Stimulated activated CD8-positive, alpha-beta memory T cell treated with anti-CD3 and anti-CD28 coated beads, Interleukin-7, amount 100 ng/mL, for 48 hours (primary cell): ENCODE data around the gene PPARA.

ENCODE experiments used
- DNase-seq, 2 donors: peaks; one replicate each; pipeline ENCODE4 v3.0.0-alpha.2; 2020; ENCODE audit warnings: low read depth in 1 of 2; ENCODE audit errors: extremely low read depth in 1 of 2

Gene PPARA

DNA sequence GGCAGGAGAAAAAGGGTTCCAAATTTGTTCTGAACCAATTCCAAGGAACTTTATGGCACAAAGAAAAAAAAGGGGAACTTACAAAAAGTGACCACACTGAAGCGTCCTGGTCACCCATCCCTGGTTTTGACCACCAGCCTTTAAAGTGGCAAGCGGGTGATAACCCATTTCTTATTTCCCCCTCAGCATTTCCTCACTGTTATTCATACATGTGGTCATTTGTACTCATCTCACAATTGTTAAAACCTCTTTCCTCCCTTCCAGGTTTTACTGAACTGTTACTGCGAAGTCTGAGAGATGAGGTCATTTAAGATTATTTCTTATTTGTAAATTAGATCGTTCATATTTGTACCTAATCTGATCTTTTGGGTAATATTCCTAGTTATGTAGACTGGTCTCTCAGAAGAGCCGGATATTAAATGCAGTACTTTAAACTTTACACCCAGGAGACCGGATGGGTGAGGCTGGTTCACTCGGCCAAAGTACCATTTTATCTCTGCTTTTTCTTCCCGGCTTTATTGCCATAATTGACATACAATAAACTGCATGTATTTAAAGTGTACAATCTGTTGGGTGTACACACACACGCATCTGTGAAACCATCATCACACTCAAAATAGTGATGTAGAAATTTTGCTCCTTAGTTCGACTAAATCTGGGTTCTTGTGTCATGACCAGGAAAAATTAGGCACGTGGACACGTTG is 52.7 kb downstream of the PPARA start:
- DNase-seq, result no peak

DNA sequence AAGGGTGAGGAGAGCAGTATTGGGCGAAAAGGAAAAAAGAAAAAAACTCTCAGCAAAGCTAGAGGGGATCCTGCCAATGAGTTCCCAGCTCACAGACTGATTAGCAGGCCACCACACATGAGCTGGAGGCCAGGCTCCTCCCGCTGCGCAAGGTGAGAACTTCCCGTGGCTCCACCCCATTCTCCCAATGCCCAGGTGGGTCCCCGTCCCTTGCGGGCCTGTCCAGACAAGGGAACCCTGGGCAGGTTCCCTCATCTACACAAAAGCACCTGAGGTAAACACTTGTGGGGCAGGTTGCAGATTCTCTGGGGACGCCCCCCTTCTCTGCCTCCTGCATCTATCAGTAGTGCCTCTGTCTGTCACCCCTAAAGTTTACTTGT is 53.3 kb downstream of the PPARA start:
- DNase-seq, result no peak

DNA sequence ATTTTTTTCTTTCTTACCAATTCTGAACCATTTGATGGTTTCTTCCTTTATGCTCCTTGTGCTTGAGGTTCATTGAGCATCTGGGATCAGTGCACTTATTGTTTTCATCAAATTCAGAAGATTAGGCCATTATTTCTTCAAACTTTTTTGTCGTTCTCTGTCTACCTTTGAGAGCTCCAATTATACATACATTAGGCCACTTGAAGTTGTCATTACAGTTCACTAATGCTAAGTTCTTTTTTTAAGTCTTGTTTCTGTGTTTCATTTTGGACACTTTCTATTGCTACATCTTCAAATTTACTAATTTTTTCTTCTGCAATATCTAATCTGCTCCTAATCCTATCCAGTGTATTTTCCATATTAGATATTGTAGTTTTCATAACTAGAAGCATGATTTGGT is 58.9 kb downstream of the PPARA start:
- DNase-seq, result no peak

DNA sequence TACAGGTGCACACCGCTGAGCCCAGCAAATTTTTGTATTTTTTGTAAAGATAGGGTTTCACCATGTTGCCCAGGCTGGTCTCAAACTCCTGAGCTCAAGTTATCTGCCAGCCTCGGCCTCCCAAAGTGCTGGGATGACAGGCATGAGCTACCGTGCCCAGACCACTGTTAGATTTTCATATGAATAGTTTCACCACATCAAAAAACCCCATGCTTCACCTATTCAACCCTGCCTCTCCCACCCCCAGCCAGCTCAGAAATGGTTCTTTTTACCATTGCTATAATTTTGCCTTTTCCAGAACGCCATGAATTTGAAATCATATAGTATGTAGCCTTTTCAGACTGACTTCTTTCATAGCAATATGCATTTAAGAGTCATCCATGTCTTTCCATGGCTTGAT is 61.9 kb downstream of the PPARA start:
- DNase-seq, result peak in 1 of 2 donors; percentile 14

DNA sequence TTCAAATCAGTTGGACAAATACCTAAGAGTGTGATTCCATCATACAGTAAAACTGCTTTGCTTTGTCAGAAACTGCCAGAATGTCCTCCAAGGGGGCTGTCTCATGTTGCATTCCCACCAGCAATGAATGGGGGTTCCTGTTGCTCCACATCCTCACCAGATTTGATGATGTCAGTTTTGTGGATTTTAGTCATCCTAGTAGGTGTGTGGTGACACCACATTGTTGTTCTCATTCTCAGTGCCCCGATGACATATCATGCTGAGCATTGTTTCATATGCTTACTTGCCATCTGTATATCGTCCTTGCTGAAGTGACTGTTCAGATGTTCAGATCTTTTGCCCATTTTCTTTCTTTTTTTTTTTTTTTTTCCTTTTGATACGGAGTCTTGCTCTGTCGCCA is 62.7 kb downstream of the PPARA start:
- peak in 1 of 2 donors; percentile 23 for DNase-seq

DNA sequence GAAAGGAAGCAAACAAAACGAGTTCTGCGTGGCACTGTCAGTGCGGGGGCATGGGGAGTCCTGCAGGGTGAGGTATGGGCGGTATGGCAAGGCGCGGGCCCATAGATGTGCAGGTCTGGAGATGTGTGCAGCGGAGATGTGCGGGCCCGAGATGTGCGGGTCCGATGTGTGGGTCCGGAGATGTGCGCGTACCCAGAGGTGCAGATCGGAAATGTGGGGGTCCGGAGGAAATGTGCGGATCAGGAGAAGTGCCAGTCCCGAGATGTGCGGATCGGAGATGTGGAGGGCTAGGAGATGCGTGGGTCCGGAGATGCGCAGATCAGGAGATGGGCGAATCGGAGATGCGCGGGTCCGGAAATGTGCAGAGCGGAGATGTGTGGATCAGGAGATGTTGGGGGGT is 63.8 kb downstream of the PPARA start:
- no peak for DNase-seq

DNA sequence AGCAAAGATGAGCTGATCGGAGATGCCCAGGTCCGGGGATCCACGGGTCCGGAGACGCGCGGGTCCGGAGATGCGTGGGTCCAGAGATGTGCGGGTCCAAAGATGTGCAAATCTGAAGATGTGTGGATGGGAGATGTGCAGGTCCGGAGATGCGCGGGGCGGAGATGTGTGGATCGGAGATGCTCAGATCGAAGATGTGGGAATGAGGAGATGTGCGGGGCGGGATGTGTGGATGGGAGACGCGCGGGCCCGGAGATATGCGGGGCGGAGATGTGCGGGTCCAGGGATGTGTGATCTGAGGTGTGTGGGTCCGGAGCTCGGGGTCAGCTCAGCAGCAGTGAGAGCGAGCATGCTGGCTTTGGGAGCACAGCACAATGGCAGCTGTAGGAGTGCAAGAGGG is 64.3 kb downstream of the PPARA start:
- DNase-seq, result no peak

DNA sequence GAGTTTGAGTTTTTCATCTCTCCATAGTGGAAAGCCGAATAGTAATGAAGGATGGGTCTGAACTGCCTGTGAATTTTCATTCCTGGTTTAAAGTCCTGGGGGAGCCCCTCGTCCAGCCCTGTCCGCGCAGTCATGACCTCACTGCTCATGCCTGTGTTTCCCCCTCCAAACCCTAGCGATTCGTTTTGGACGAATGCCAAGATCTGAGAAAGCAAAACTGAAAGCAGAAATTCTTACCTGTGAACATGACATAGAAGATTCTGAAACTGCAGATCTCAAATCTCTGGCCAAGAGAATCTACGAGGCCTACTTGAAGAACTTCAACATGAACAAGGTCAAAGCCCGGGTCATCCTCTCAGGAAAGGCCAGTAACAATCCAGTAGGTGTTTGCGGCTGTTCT is 69.3 kb downstream of the PPARA start:
- DNase-seq, result no peak

DNA sequence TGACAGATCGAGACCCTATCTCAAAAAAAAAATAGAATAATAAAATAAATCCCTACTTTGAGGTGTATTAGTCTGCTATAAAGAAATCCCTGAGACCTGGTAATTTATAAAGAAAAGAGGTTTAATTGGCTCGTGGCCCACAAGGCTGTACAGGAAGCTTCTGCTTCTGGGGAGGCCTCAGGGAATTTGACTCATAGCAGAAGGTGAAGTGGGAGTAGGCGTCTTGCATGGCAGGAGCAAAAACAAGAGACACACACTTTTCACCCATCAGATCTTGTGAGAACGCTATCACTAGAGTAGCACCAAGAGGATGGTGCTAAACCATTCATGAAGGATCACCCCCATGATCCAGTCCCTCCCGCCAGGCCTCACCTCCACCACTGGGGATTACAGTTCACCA is 70.6 kb downstream of the PPARA start:
- DNase-seq, result no peak

DNA sequence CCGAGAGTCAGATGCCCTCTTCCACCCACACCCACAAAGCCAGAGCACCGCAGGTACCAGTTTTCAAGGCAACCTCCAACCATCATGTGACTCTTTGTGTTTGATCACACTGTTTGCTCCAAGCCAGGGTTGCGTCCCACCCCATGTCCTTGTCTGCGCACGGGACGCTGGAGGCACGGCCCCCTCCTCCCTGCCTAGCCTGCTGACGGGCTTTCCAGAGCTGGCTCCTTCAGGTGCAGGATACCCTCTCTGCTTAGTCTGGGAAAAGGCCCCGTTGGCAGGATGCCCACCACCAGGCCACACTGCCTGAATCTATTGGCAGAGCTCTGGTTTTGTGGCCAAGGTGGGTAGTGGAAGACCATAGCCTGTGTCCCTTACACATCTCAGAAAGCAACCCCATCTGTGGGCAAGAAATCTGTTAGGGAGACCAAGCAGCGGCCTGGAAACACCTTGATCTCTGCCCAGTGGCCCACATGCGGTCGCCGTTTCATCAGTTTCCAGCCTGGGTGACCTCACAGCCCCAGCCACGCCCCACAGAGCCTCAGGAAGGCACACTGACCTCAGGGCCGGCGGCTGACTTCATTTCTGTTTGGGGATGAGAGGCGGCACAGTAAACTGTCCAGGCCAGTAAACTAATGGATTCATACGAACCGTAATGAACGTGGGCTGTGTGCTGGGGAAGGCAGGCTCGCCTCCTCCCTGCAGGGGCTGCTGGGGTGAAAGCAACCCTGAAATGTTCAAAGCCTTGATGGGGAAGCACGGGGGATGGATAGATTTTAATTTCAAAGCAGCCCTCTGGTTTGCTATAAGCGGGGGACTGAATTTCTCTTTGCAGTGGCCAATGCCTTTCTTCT is 73.9 kb downstream of the PPARA start:
- no peak for DNase-seq

DNA sequence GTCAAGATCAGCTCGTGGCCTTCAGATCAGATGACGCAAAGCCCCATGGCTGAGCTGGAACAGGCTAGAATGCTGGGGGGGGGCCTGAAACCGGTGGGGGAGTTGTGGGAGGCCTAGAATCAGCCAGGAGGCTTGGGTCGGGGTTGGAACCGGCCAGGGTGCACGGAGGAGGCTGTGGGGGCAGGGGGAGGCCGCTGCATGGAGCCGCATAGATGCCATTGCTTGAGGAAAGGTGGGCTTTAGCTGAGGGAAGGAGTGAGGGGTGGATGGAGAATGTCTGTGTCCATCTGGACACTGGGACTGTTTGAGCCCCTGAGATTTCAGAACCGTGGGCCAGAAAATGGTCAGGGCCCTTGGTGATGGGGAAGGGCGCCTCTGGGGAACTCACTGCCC is 74.6 kb downstream of the PPARA start:
- no peak for DNase-seq

DNA sequence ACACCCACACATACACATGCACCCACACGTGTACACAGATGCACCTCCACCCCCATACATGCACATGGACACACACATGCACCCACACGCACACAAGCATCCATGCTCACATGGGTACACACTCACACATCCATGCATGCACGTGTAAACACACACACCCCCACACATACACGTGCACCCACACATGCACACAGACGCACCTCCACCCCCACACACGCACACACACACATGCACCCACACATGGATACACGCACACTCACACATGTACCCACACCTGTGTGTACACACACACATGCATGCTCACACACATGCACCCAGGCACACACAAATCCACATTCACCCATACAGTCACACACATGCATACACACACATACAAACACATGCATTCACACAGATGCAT is 75.3 kb downstream of the PPARA start:
- no peak for DNase-seq

DNA sequence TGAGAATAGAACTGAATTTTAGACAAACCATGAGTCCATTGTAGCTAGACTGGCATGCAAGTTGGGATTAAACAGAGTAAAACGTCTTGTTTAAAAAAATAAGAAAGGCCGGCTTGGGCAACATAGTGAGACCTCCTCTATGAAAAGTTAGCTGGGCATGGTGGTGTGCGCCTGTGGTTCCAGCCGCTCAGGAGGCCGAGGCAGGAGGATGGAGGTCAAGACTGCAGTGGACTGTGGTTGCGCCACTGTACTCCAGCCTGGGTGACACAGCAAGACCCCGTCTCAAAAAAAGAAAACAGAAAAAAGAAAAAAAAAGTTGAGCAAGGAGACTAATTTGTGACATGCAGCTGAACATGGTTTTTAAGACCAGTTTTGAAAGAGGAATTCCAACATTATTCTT is 76.3 kb downstream of the PPARA start:
- no peak for DNase-seq

DNA sequence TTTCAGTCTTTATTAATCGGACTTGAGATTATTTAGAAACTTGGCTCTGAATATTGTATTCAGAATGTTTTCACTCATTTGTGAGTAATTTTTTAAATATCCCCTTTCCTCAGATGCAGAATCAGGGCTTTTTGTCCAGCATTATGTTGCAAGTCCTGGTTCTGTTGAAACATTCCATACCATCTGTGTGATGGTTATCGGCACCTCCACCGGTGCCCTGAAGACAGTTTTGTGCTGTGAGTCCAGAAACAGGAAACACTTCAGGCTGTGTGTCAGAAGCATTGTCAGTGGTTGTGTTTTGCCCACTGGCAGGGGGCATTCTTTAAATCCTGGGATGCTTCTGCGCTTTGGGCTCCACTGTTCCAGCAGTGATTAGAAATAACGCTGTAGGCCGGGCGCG is 79.4 kb downstream of the PPARA start:
- no peak for DNase-seq

DNA sequence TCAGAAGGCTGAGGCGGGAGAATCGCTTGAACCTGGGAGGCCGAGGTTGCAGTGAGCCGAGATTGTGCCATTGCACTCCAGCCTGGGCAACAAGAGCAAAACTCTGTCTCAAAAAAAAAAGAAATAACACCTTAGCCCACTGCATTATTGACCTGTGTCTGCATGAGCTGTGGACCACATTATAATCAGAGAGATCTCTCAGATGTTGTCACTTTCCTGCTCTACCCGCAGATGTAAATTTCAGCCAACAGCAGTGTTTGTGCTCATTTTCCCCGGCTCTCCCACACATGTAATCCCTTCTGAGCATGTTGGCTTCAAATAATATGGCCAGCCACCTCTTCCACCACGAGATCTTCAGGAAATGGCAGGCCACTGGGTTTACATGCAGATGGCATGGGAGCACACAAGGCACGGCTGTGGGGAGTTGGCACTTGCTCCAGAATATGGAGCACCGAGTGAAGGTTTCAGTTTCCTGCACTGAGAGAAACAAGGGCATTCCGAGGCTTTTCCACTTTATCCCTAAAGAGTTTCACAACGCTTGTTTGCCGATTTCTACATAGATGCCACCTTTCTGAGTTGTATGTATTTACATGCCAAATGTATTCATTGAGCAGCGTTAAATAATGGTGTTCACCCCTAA is 80.1 kb downstream of the PPARA start:
- no peak for DNase-seq

DNA sequence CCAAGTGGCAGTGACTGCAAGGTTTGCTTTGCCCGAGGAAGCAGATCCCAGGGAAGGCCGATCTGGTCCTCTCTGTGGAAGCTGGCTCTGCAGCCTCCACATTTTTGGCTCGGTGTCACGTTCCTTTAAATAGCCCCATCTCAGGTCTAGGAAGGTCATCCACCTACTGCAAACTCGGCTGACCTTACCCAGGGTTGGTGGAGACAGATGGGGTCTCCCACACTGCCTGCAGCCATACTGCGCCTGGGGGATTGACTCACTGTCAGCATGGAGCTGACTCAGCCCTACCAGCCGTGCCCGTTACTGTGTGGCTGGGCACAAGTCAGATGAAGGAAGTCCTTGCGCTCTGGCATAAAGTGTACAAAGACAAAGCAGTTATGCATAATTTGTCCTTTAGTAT is 82.9 kb downstream of the PPARA start:
- no peak for DNase-seq

DNA sequence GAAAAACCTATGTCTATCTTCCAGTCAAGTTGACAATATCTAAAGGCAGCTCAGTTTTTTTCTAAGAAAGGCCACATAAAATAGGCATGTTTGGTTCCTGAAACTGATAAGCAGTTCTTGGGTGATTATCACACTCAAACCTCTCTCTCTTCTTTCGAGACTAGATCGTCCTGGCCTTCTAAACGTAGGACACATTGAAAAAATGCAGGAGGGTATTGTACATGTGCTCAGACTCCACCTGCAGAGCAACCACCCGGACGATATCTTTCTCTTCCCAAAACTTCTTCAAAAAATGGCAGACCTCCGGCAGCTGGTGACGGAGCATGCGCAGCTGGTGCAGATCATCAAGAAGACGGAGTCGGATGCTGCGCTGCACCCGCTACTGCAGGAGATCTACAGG is 84.6 kb downstream of the PPARA start:
- DNase-seq, result no peak

DNA sequence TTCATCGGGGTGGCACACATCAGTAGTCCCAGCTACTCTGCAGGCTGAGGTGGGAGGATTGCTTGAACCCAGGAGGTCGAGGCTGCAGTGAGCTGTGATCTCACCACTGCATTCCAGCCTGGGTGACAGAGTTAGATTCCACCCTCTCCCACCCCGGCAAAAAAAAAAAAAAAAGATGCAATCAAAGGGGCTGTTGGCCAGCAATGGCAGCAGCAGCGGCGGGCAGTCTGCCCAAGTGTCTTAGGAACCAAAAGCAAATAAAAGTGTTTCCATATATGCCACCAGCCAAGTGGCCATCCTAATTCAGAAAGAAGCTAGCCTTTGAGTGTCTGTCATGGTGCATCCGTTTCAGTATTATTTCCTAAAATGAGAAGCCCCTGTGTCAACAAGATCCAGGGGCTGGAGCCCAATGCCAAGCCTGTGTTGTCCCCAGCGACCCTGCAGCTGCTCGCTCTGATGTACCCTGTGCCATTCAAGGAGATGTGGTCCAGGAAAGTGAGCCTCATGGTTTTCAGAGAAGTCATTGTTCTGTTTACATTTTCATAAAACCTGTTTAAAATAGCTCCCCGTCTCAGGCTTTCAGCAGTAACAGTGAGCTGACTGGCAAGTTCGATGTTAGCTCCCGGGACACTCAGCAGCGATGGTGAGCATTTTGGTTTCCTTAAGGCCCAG is 87.3 kb downstream of the PPARA start:
- DNase-seq, result no peak

DNA sequence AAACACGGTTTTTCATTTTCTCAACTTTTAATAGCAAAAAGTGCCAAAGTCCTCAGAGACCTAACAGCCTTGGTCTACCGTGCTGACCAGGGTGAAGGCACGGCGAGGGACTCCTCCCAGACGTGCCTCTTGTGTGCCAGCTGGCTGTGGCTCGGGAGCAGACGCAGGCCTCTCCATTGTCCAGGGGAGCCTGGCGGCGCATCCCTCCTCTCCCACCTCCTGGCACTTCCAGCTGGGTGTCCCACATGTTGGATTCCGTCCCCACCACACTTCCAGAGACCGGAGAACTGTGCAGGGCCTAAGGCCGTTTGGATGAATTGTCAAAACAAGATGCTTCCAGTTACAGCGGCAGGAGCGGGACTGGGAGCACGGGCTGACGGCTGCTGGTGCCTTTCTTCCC is 88.2 kb downstream of the PPARA start:
- no peak for DNase-seq

DNA sequence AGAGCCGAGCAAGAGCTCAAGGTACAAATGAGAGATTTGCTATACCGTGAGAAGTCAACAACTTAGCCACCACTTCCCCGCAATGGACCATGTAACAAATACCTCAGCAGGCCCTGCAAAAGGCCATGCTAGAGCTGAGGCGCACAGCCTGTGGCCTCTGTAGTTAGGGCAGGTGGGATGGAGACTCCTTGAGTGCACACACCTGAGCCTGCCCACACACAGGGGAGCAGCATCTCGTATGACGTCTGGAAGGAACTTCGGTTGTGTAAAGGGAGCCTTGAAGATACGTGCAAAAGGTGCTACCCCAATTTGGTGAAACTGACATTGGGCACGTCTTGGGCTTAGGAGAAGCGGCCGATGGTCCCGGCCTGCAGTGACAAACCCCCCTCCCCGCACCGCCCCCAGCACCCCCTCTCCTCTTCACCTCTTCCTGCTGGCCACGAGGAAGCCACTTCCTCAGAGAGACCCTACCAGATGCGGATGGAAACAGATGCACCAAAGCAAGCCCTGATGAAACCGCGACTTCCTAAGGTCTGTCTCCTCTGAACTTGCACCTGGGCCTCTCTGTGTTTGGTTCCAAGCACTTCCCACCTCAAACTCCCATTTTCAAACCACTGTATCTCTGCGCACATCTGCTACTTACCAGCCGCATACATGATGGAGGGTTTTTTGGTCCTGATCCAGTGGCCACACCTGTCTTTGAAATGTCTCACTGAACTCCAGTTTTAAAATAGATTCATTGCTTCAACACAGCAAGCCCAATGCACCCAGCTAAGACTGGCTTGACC is 89.1 kb downstream of the PPARA start:
- no peak for DNase-seq

DNA sequence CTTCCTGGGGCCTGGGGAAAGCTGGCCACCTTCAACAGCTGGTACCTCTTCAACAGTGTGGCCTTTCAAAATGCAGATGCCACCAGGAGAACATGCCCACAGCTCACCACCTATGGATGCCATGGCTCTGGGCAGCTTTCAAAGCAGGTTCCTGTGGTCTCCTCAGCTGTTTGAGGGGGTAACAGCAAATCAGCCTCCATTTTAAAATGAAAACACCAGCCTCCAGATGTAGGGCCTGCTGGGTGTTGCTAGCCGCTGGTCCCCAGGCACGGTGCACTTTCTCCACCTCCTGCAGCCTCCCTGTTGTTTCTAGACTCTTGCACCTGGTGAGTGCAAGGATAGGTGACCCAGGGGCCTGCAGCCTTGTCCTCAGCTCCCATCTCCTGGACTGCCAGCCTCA is 89.7 kb downstream of the PPARA start:
- no peak for DNase-seq
